WTC11 (cell line): ENCODE results near the gene ZBTB8B. TPM values are rescaled to one million over a fixed set of nuclear protein-coding genes. Genes with fewer than 3 reads are reported as not detected.
A peak's percentile ranks its signal among the peaks of the same experiment; 100 is the strongest.

Experiments
- ATAC-seq: fragments of 200-7000 bp; cut with Tn5 transposase; 2 replicates; pipeline ENCODE4 v1.10.0; 2021; ENCODE audit warnings: mild to moderate bottlenecking, moderate library complexity
- CTCF ChIA-PET: fragments of 300-600 bp; sonication (Branson Sonifier 250); formaldehyde crosslinking; loops from one replicate; lab custom pipeline; 2021; ENCODE audit warnings: antibody characterized with exemption; lab: Charles Lee
- POLR2A ChIA-PET: fragments of 350-600 bp; sonication (Branson Sonifier 250); formaldehyde crosslinking; loops from one replicate; lab custom pipeline; 2021; ENCODE audit warnings: antibody characterized with exemption; lab: Charles Lee
- DNase-seq: peaks from one replicate; pipeline ENCODE4 v3.0.0; 2021; ENCODE audit warnings: low spot score
- H3K27ac Mint-ChIP-seq: 2 replicates; pipeline ENCODE4 v1.8.0; 2021; ENCODE audit warnings: mixed read lengths
- H3K27me3 Mint-ChIP-seq: 2 replicates; pipeline ENCODE4 v1.8.0; 2021; ENCODE audit warnings: low read depth, mild to moderate bottlenecking, moderate library complexity, mixed read lengths
- H3K36me3 Mint-ChIP-seq: 2 replicates; pipeline ENCODE4 v1.8.0; 2021; ENCODE audit warnings: mixed read lengths
- H3K4me1 Mint-ChIP-seq: 2 replicates; pipeline ENCODE4 v1.8.0; 2022; ENCODE audit warnings: mixed read lengths
- H3K4me3 Mint-ChIP-seq: 2 replicates; pipeline ENCODE4 v1.8.0; 2021; ENCODE audit warnings: mild to moderate bottlenecking, moderate library complexity, mixed read lengths
- H3K9me3 Mint-ChIP-seq: 2 replicates; pipeline ENCODE4 v1.8.0; 2021; ENCODE audit warnings: mixed read lengths
- CBFB ChIP-seq: sonication (generic); formaldehyde crosslinking; IDR thresholded peaks from 2 replicates; pipeline ENCODE4 v1.8.1; 2022; ENCODE audit warnings: mild to moderate bottlenecking, low read depth, missing genetic modification reagents
- CREB1 ChIP-seq: sonication (generic); formaldehyde crosslinking; IDR thresholded peaks from 2 replicates; pipeline ENCODE4 v1.8.0; 2023; ENCODE audit warnings: mild to moderate bottlenecking, missing genetic modification reagents
- GABPB1 ChIP-seq: sonication (generic); formaldehyde crosslinking; IDR thresholded peaks from 2 replicates; pipeline ENCODE4 v1.8.1; 2023; ENCODE audit warnings: mild to moderate bottlenecking, missing genetic modification reagents
- OVOL2 ChIP-seq: fragments of 250-450 bp; sonication (Bioruptor Pico); IDR thresholded peaks from 2 replicates; pipeline ENCODE4 v1.9.0; 2021; ENCODE audit warnings: mild to moderate bottlenecking, borderline replicate concordance
- RORB ChIP-seq: fragments of 250-450 bp; sonication (Bioruptor Pico); IDR thresholded peaks from 2 replicates; pipeline ENCODE4 v1.9.0; 2021; ENCODE audit warnings: mild to moderate bottlenecking
- SOX15 ChIP-seq: fragments of 250-450 bp; sonication (Bioruptor Pico); IDR thresholded peaks from 2 replicates; pipeline ENCODE4 v1.9.0; 2021; ENCODE audit warnings: mild to moderate bottlenecking
- TEAD1 ChIP-seq: sonication (generic); formaldehyde crosslinking; IDR thresholded peaks from 2 replicates; pipeline ENCODE4 v1.8.0; 2022; ENCODE audit warnings: mild to moderate bottlenecking, missing genetic modification reagents
- ZNF396 ChIP-seq: fragments of 250-450 bp; sonication (Bioruptor Pico); IDR thresholded peaks from 2 replicates; pipeline ENCODE4 v1.8.0; 2021; ENCODE audit warnings: mild to moderate bottlenecking, moderate library complexity, borderline replicate concordance
- ZNF423 ChIP-seq: fragments of 250-450 bp; sonication (Bioruptor Pico); IDR thresholded peaks from 2 replicates; pipeline ENCODE4 v2.1.2; 2022; ENCODE audit warnings: mild to moderate bottlenecking, moderate library complexity
- total RNA-seq: library from RNA; stranded (reverse); gene quantifications from 3 replicates; pipeline ENCODE4 v1.2.3, GENCODE V29; 2021
- TF ChIP-seq, protein P1 (sequence below): sonication (generic); formaldehyde crosslinking; IDR thresholded peaks from 2 replicates; pipeline ENCODE4 v1.8.1; 2022; ENCODE audit warnings: low read depth, missing genetic modification reagents, borderline replicate concordance
- TF ChIP-seq, protein P2 (sequence below): sonication (generic); formaldehyde crosslinking; IDR thresholded peaks from 2 replicates; pipeline ENCODE4 v1.8.1; 2022; ENCODE audit warnings: missing genetic modification reagents, borderline replicate concordance
- TF ChIP-seq, protein P3 (sequence below): fragments of 250-450 bp; sonication (Bioruptor Pico); IDR thresholded peaks from 2 replicates; pipeline ENCODE4 v1.9.0; 2021; ENCODE audit warnings: moderate library complexity, mild to moderate bottlenecking, inconsistent platforms, borderline replicate concordance
- TF ChIP-seq, protein P4 (sequence below): fragments of 200-600 bp; IDR thresholded peaks from 2 replicates; pipeline ENCODE4 v1.8.0; 2022; ENCODE audit warnings: antibody characterized with exemption
- TF ChIP-seq, protein P5 (sequence below): sonication (generic); formaldehyde crosslinking; conservative IDR thresholded peaks from 2 replicates; pipeline ENCODE4 v1.8.1; 2023; ENCODE audit warnings: mild to moderate bottlenecking, low read depth, missing genetic modification reagents, moderate library complexity
- TF ChIP-seq, protein P6 (sequence below): sonication (generic); formaldehyde crosslinking; IDR thresholded peaks from 2 replicates; pipeline ENCODE4 v1.8.1; 2023; ENCODE audit warnings: mild to moderate bottlenecking, missing genetic modification reagents, moderate library complexity

The ZBTB8B gene
- total RNA-seq, 1 experiment from 2014 or later = 2.7 TPM

DNA sequence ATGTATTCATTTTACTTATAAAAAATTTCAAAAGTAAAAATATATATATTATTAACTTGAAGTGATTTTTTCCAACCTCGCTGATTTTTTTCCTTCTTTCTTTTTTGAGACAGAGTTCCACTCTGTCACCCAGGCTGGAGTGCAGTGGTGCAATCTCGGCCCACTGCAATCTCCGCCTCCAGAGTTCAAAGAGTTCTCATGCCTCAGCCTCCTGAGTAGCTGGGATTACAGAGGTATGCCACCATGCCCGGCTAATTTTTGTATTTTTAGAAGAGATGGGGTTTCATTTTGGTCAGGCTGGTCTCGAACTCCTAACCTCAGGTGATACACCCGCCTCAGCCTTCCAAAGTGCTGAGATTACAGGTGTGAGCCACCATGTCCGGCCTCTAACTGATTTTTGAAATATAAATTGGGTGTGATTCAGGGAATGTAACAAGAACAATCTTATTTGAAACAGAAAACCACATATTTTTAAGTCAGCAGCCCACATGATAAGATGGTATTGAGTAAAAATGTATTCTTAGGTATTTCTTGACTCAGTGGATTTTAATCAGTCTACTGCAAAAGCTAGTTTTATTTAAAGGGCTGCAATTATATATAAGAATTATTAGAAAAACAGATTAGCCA lies 30.0 kb downstream of the ZBTB8B start:
- Mint-ChIP-seq H3K36me3 (no peaks in the 10 kb centered on the region), H3K4me3 (no peak overlapping the region), H3K27ac (no peak overlapping the region), H3K27me3 (no peaks in the 10 kb centered on the region), H3K4me1 (0 out of 2 replicates have a peak, but pooled peaks cover 7% of the 10 kb centered on the region), H3K9me3 (no peaks in the 10 kb centered on the region)
- ChIA-PET CTCF (interaction anchor here (1.6 kb wide), 1 partner anchor 26 kb away, joined by 9 read pairs; no protein-coding TSS in a partner anchor), POLR2A (no interaction called here)
- no peak for DNase-seq
- ATAC-seq = no peak
- no peak for TF ChIP-seq SOX15 (CRISPR knock-in tag)
- TF ChIP-seq, protein P1, sequence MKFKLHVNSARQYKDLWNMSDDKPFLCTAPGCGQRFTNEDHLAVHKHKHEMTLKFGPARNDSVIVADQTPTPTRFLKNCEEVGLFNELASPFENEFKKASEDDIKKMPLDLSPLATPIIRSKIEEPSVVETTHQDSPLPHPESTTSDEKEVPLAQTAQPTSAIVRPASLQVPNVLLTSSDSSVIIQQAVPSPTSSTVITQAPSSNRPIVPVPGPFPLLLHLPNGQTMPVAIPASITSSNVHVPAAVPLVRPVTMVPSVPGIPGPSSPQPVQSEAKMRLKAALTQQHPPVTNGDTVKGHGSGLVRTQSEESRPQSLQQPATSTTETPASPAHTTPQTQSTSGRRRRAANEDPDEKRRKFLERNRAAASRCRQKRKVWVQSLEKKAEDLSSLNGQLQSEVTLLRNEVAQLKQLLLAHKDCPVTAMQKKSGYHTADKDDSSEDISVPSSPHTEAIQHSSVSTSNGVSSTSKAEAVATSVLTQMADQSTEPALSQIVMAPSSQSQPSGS = no peak

DNA sequence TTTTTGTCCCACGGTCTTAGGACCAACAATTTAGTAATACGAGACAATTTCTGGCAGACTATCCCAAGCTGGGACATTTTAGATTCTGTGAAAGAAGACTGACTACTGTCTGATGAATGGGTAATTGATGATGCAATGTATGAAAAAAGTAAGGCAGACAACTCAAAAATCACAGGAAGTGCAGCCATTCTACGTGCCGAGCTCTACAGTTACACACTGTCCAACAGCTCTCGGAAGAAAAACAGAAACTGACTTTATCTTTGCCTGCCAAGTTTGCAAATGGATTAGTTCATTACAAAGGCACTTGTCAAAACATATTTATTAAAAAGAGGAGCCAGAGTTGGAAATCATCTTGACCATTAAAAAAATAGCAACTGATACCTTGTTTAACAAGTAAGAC lies 31.3 kb downstream of the ZBTB8B start:
- Mint-ChIP-seq H3K27ac (no peak overlapping the region; the same call in 1 of the 2 replicates), H3K4me1 (peaks cover 10% of the 10 kb centered on the region), H3K4me3 (no peak overlapping the region), H3K27me3 (no peaks in the 10 kb centered on the region), H3K9me3 (no peaks in the 10 kb centered on the region)
- POLR2A ChIA-PET = interaction anchor here (1.1 kb wide), 1 partner anchor 155 kb away, joined by 3 read pairs; the partner anchor contains the start of gene RBBP4
- TF ChIP-seq GABPB1 = 0 out of 2 replicates have a peak, but pooled peaks have one; percentile 56
- TF ChIP-seq, protein P2, sequence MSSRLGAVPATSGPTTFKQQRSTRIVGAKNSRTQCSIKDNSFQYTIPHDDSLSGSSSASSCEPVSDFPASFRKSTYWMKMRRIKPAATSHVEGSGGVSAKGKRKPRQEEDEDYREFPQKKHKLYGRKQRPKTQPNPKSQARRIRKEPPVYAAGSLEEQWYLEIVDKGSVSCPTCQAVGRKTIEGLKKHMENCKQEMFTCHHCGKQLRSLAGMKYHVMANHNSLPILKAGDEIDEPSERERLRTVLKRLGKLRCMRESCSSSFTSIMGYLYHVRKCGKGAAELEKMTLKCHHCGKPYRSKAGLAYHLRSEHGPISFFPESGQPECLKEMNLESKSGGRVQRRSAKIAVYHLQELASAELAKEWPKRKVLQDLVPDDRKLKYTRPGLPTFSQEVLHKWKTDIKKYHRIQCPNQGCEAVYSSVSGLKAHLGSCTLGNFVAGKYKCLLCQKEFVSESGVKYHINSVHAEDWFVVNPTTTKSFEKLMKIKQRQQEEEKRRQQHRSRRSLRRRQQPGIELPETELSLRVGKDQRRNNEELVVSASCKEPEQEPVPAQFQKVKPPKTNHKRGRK (CRISPR knock-in tag) = no peak
- TF ChIP-seq, all 79 proteins: peak for 1
- DNase-seq = no peak
- no peak for ATAC-seq
- CTCF ChIA-PET = interaction anchor here (0.5 to 1.2 kb wide), 3 partner anchors 24 to 1094 kb away, joined by 3 to 5 read pairs (median 3); no protein-coding TSS in a partner anchor
- no peaks in the 10 kb centered on the region for H3K36me3 Mint-ChIP-seq

DNA sequence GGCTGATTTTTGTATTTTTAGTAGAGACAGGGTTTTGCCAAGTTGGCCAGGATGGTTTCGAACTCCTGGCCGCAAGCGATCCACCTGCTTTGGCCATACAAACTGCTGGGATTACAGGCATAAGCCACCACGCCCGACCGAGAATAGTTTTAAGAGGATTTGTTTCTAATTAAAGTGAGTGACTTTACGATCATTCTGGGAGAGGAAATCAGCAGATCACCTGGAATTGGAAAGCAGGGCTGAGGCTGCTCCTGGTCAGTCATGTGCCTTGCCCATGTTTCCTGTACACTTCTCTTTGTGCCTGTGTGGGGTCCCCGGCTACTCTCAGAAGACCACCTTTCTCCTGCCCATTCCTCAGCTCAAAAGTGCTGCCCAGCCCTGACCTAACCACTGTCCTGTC lies 33.9 kb downstream of the ZBTB8B start:
- POLR2A ChIA-PET = no interaction called here
- no peaks in the 10 kb centered on the region for H3K36me3 Mint-ChIP-seq

DNA sequence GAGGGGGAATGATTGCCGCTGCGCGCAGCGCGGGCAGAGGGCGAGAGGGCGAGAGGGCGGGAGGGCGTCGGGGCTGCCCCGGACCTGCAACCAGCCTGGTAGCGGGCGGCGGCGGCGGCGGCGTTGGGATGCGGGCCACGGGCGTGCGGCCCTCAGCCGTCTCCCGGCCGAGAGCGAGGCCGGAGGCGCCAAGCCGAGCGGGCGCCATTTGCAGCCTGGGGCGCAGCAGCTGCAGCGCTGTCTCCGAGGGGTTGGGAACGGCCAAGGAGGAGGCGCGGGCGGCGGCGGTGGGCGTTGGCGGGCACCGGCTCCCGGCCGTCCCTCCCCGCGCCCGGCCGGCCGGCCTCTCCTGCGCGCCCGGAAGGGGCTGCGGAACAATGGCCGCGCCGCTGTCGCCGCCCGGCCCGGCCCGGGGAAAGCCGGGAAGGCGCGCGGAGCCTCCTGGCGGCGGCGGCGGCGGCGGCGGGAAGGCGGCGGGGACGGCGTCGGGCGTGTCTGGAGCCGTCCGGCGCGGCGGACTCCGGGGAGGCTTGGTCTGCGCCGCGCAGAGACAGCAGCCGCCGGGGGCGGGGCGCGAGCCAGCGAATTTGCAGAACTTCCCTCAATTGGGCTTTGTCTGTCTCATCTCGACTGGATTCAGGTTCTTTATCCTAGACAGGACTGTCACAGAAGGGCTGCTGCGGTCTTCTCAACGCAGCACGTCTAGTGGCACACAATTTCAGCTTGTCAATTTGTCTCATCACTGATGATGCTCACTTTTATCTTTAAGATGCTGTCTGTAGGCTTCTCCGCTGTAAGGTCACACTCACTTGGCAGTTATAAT lies 35.7 kb downstream of the ZBTB8B start:
- Mint-ChIP-seq H3K4me3 (peak overlapping the region; percentile 90), H3K27me3 (no peaks in the 10 kb centered on the region), H3K4me1 (peaks cover 12% of the 10 kb centered on the region), H3K27ac (peak overlapping the region; percentile 98), H3K36me3 (no peaks in the 10 kb centered on the region), H3K9me3 (no peaks in the 10 kb centered on the region)
- ATAC-seq (peak; percentile 89), DNase-seq (peak; percentile 75)
- POLR2A ChIA-PET = interaction anchor here (0.6 kb wide), 2 partner anchors 93 to 106 kb away, joined by 3 to 4 read pairs; partner anchors contain the start of gene BSDC1
- CTCF ChIA-PET = interaction anchor here (1.0 to 1.6 kb wide), 4 partner anchors 20 to 99 kb away, joined by 4 to 11 read pairs (median 6); no protein-coding TSS in a partner anchor
- TF ChIP-seq, protein P3, sequence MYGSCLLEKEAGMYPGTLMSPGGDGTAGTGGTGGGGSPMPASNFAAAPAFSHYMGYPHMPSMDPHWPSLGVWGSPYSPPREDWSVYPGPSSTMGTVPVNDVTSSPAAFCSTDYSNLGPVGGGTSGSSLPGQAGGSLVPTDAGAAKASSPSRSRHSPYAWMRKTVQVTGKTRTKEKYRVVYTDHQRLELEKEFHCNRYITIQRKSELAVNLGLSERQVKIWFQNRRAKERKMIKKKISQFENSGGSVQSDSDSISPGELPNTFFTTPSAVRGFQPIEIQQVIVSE (CRISPR knock-in tag) = no peak
- no peak for TF ChIP-seq CREB1
- no peak for TF ChIP-seq CBFB (CRISPR knock-in tag)
- TF ChIP-seq RORB = no peak
- TF ChIP-seq, protein P4, sequence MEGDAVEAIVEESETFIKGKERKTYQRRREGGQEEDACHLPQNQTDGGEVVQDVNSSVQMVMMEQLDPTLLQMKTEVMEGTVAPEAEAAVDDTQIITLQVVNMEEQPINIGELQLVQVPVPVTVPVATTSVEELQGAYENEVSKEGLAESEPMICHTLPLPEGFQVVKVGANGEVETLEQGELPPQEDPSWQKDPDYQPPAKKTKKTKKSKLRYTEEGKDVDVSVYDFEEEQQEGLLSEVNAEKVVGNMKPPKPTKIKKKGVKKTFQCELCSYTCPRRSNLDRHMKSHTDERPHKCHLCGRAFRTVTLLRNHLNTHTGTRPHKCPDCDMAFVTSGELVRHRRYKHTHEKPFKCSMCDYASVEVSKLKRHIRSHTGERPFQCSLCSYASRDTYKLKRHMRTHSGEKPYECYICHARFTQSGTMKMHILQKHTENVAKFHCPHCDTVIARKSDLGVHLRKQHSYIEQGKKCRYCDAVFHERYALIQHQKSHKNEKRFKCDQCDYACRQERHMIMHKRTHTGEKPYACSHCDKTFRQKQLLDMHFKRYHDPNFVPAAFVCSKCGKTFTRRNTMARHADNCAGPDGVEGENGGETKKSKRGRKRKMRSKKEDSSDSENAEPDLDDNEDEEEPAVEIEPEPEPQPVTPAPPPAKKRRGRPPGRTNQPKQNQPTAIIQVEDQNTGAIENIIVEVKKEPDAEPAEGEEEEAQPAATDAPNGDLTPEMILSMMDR = no peak
- TF ChIP-seq ZNF396 (CRISPR knock-in tag) = no peak
- TF ChIP-seq, protein P5, sequence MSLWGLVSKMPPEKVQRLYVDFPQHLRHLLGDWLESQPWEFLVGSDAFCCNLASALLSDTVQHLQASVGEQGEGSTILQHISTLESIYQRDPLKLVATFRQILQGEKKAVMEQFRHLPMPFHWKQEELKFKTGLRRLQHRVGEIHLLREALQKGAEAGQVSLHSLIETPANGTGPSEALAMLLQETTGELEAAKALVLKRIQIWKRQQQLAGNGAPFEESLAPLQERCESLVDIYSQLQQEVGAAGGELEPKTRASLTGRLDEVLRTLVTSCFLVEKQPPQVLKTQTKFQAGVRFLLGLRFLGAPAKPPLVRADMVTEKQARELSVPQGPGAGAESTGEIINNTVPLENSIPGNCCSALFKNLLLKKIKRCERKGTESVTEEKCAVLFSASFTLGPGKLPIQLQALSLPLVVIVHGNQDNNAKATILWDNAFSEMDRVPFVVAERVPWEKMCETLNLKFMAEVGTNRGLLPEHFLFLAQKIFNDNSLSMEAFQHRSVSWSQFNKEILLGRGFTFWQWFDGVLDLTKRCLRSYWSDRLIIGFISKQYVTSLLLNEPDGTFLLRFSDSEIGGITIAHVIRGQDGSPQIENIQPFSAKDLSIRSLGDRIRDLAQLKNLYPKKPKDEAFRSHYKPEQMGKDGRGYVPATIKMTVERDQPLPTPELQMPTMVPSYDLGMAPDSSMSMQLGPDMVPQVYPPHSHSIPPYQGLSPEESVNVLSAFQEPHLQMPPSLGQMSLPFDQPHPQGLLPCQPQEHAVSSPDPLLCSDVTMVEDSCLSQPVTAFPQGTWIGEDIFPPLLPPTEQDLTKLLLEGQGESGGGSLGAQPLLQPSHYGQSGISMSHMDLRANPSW (CRISPR knock-in tag) = no peak
- no peak for TF ChIP-seq TEAD1 (CRISPR knock-in tag)

More for the DNA sequence above, 33.9 kb downstream of the ZBTB8B start:
- peak overlapping the region; percentile 90 for H3K4me3 Mint-ChIP-seq
- H3K27ac Mint-ChIP-seq = peak overlapping the region; percentile 20
- peaks cover 12% of the 10 kb centered on the region for H3K4me1 Mint-ChIP-seq
- no peak for TF ChIP-seq ZNF423 (CRISPR knock-in tag)
- no peak for TF ChIP-seq OVOL2 (CRISPR knock-in tag)
- TF ChIP-seq, protein P6, sequence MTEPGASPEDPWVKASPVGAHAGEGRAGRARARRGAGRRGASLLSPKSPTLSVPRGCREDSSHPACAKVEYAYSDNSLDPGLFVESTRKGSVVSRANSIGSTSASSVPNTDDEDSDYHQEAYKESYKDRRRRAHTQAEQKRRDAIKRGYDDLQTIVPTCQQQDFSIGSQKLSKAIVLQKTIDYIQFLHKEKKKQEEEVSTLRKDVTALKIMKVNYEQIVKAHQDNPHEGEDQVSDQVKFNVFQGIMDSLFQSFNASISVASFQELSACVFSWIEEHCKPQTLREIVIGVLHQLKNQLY (CRISPR knock-in tag) = no peak
- H3K27me3 Mint-ChIP-seq = no peaks in the 10 kb centered on the region
- H3K9me3 Mint-ChIP-seq = no peaks in the 10 kb centered on the region
- DNase-seq (no peak), ATAC-seq (no peak)
- CTCF ChIA-PET = interaction anchor here (1.1 to 1.4 kb wide), 2 partner anchors 22 to 218 kb away, joined by 7 to 11 read pairs; no protein-coding TSS in a partner anchor
